B cell (primary cell): ENCODE measurements around the gene ST6GAL1. TPM values are rescaled to one million over a fixed set of nuclear protein-coding genes. Genes with fewer than 3 reads are reported as not detected.

Experiments used
- ATAC-seq: fragments of 200-7000 bp; cut with Tn5 transposase; one replicate; pipeline ENCODE4 v1.10.0; 2021; ENCODE audit warnings: low read depth, mild to moderate bottlenecking, moderate number of reproducible peaks, moderate library complexity
- CTCF ChIA-PET: fragments of 350-600 bp; sonication (Branson Sonifier 250); formaldehyde crosslinking; loops from one replicate; lab custom pipeline; 2021; ENCODE audit warnings: antibody characterized with exemption, inconsistent platforms; lab: Charles Lee
- POLR2A ChIA-PET: fragments of 350-600 bp; sonication (Branson Sonifier 250); formaldehyde crosslinking; loops from one replicate; lab custom pipeline; 2021; ENCODE audit warnings: antibody characterized with exemption; lab: Charles Lee
- DNase-seq: peaks from one replicate; pipeline ENCODE4 v3.0.0; 2013
- H2AFZ ChIP-seq: 2 replicates; pipeline ENCODE4 v1.6.1; 2012; ENCODE audit warnings: mild to moderate bottlenecking, low read depth, low read length; ENCODE audit not compliant: insufficient read depth, poor library complexity, severe bottlenecking
- H3K27ac ChIP-seq, 2 donors: 1 replicate in 1 of 2; 2 replicates in 1 of 2; pipeline ENCODE4 v1.5.1; 2012 to 2013; ENCODE audit warnings: low read length in 2 of 2, mild to moderate bottlenecking in 2 of 2, moderate library complexity in 1 of 2
- H3K27me3 ChIP-seq, 4 experiments: fragments of 200-600 bp in 1 of 4; sonication (generic) in 1 of 4; replicated peaks in 1 of 4; 1 replicate in 2 of 4; 2 replicates in 2 of 4; pipeline versions ENCODE4 v1.6.1 to v1.7.0; 2013 to 2016; ENCODE audit warnings: low read length in 3 of 4, mild to moderate bottlenecking in 2 of 4, mixed read lengths in 1 of 4, moderate library complexity in 1 of 4; ENCODE audit not compliant: insufficient read depth in 4 of 4, control insufficient read depth in 3 of 4; ENCODE audit errors: control extremely low read depth in 1 of 4
- H3K36me3 ChIP-seq, 2 experiments: replicated peaks in 1 of 2; 1 replicate in 1 of 2; 2 replicates in 1 of 2; pipeline versions ENCODE4 v1.6.1 to v1.7.1; 2013; ENCODE audit warnings: low read length in 1 of 2; ENCODE audit not compliant: insufficient read depth in 2 of 2, control insufficient read depth in 1 of 2; ENCODE audit errors: control extremely low read depth in 1 of 2, extremely low read depth in 1 of 2
- H3K4me1 ChIP-seq, 2 donors: fragments of 200-600 bp in 1 of 2; sonication (generic) in 1 of 2; 1 replicate in 1 of 2; 2 replicates in 1 of 2; pipeline versions ENCODE4 v1.5.1 to v1.6.1; 2013 to 2017; ENCODE audit warnings: low read length in 2 of 2; ENCODE audit not compliant: control insufficient read depth in 2 of 2, insufficient read depth in 2 of 2
- H3K4me2 ChIP-seq: replicated peaks from 2 replicates; pipeline ENCODE3; 2012; ENCODE audit warnings: mild to moderate bottlenecking, low read depth, low read length; ENCODE audit not compliant: poor library complexity, severe bottlenecking
- H3K4me3 ChIP-seq, 5 experiments: fragments of 200-600 bp in 1 of 5; sonication (generic) in 1 of 5; 1 replicate in 3 of 5; 2 replicates in 2 of 5; pipeline versions ENCODE4 v1.5.1 to v1.7.0; 2011 to 2016; ENCODE audit warnings: low read length in 4 of 5, mild to moderate bottlenecking in 4 of 5, low read depth in 2 of 5, control low read depth in 1 of 5, moderate library complexity in 1 of 5; ENCODE audit not compliant: insufficient read depth in 1 of 5; ENCODE audit errors: control extremely low read depth in 1 of 5, extremely low read depth in 1 of 5
- H3K79me2 ChIP-seq: fragments of 200-600 bp; sonication (generic); one replicate; pipeline ENCODE4 v1.6.0; 2016; ENCODE audit warnings: low read length; ENCODE audit not compliant: control insufficient read depth, insufficient read depth
- H3K9ac ChIP-seq: fragments of 200-600 bp; sonication (generic); 2 replicates; pipeline ENCODE4 v1.6.1; 2017; ENCODE audit warnings: mild to moderate bottlenecking, low read length, moderate library complexity
- H3K9me3 ChIP-seq, 3 donors: one replicate each; pipeline versions ENCODE4 v1.6.1 to v1.7.1; 2013; ENCODE audit warnings: low read length in 2 of 3; ENCODE audit not compliant: control insufficient read depth in 2 of 3, insufficient read depth in 1 of 3; ENCODE audit errors: control extremely low read depth in 1 of 3
- H4K20me1 ChIP-seq: 2 replicates; pipeline ENCODE4 v1.6.0; 2012; ENCODE audit warnings: mild to moderate bottlenecking, low read length; ENCODE audit not compliant: insufficient read depth, control insufficient read depth, poor library complexity, severe bottlenecking
- H3K27ac Mint-ChIP-seq: one replicate; pipeline ENCODE4 v1.8.0; 2021; ENCODE audit warnings: mixed read lengths
- H3K27me3 Mint-ChIP-seq: one replicate; pipeline ENCODE4 v1.8.0; 2021; ENCODE audit warnings: mixed read lengths
- H3K4me1 Mint-ChIP-seq: one replicate; pipeline ENCODE4 v1.8.0; 2021; ENCODE audit warnings: mixed read lengths
- H3K4me3 Mint-ChIP-seq: one replicate; pipeline ENCODE4 v1.8.0; 2021; ENCODE audit warnings: mixed read lengths
- H3K9me3 Mint-ChIP-seq: one replicate; pipeline ENCODE4 v1.8.0; 2022; ENCODE audit warnings: mixed read lengths; ENCODE audit not compliant: insufficient read depth
- EZH2 ChIP-seq: IDR thresholded peaks from 2 replicates; pipeline ENCODE4 v1.6.1; 2012; ENCODE audit warnings: borderline replicate concordance, low read depth, mild to moderate bottlenecking, moderate library complexity, low read length; ENCODE audit not compliant: insufficient read depth, poor library complexity, severe bottlenecking
- WGBS: methylation state at CpG from one replicate; pipeline ENCODE4 v1.1.5; 2013; ENCODE audit warnings: missing lambda C conversion rate; ENCODE audit not compliant: insufficient coverage; 5-methylcytosine and 5-hydroxymethylcytosine counted together
- intact Hi-C: fragments of 100-400 bp; cut with micrococcal nuclease; formaldehyde crosslinking; loops from one replicate; pipeline ENCODE4 v1.10.0; 2022
- polyA plus RNA-seq: library from polyadenylated mRNA; depleted of rRNA; stranded (reverse); fragments of >200 nt; gene quantifications from 2 replicates; pipeline ENCODE4 v1.2.3, GENCODE V29; 2012
- total RNA-seq, 2 donors: library from RNA; stranded (reverse); fragments of 120-200 nt in 1 of 2; gene quantifications; 1 replicate in 1 of 2; 2 replicates in 1 of 2; pipeline versions ENCODE4 v1.2.3 to v1.2.4, GENCODE V29; 2013 to 2022
- TF ChIP-seq, protein P1 (sequence below): fragments of 200-600 bp; IDR thresholded peaks from one replicate; pipeline ENCODE4 v1.8.0; 2022; ENCODE audit warnings: antibody characterized with exemption, mild to moderate bottlenecking

Gene ST6GAL1
- total and polyA plus RNA-seq, 2 donors (not counting 1 experiment from before 2014, with no cell fraction given): 174 to 563 TPM

- Mint-ChIP-seq H3K9me3 (peaks cover 4% of the 10 kb centered on the region), H3K4me1 (peaks cover 33% of the 10 kb centered on the region), H3K27ac (peak overlapping the region; percentile 77), H3K27me3 (no peaks in the 10 kb centered on the region), H3K4me3 (peak overlapping the region; percentile 64)
- peak overlapping the region in 1 of 5 experiments; percentile 18 for H3K4me3 ChIP-seq
- H3K4me2 ChIP-seq: peak overlapping the region; percentile 70
- H3K4me1 ChIP-seq: peaks cover 11 to 14% of the 10 kb centered on the region in 2 donors
- peak overlapping the region; percentile 24 for H2AFZ ChIP-seq
- H3K9ac ChIP-seq: peak overlapping the region; percentile 39
- ChIA-PET CTCF (interaction anchor here (0.6 to 1.6 kb wide), 8 partner anchors 13 to 234 kb away, joined by 3 to 12 read pairs (median 4); no protein-coding TSS in a partner anchor), POLR2A (interaction anchor here (0.8 to 1.2 kb wide), 5 partner anchors 9 to 106 kb away, joined by 3 read pairs; no protein-coding TSS in a partner anchor)
- intact Hi-C loops: loop anchor here (5.0 kb wide), 1 partner anchor 34 kb away; no protein-coding TSS in a partner anchor
- H3K36me3 ChIP-seq: no peaks in the 10 kb centered on the region
- DNase-seq (peak; percentile 36), ATAC-seq (peak; percentile 79)
- peaks cover 0 to 10% (median 0%) of the 10 kb centered on the region in 3 donors for H3K9me3 ChIP-seq
- H3K27me3 ChIP-seq: no peaks in the 10 kb centered on the region
- H3K27ac ChIP-seq: no peak overlapping the region
- TF ChIP-seq EZH2: no peak
- TF ChIP-seq, protein P1, sequence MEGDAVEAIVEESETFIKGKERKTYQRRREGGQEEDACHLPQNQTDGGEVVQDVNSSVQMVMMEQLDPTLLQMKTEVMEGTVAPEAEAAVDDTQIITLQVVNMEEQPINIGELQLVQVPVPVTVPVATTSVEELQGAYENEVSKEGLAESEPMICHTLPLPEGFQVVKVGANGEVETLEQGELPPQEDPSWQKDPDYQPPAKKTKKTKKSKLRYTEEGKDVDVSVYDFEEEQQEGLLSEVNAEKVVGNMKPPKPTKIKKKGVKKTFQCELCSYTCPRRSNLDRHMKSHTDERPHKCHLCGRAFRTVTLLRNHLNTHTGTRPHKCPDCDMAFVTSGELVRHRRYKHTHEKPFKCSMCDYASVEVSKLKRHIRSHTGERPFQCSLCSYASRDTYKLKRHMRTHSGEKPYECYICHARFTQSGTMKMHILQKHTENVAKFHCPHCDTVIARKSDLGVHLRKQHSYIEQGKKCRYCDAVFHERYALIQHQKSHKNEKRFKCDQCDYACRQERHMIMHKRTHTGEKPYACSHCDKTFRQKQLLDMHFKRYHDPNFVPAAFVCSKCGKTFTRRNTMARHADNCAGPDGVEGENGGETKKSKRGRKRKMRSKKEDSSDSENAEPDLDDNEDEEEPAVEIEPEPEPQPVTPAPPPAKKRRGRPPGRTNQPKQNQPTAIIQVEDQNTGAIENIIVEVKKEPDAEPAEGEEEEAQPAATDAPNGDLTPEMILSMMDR: no peak
- 0% methylated on average over 2 of the region's 11 CpGs for WGBS
- H3K79me2 ChIP-seq: no peaks in the 10 kb centered on the region
- H4K20me1 ChIP-seq: no peaks in the 10 kb centered on the region
These were observed 14.2 kb upstream of the ST6GAL1 start for GRCh38 chr3:186915806-186916796.
